Upper lobe of right lung (tissue), 1 donor: Measurements from ENCODE around the gene NCOA3. TPM values are rescaled to one million over a fixed set of nuclear protein-coding genes. Genes with fewer than 3 reads are reported as not detected.

Experiments used
- ATAC-seq: fragments of 200-7000 bp; cut with Tn5 transposase; one replicate; pipeline ENCODE4 v1.9.1; 2020; ENCODE audit warnings: mild to moderate bottlenecking, moderate library complexity
- DNase-seq: peaks from one replicate; pipeline ENCODE4 v3.0.0-alpha.2; 2020
- H3K27ac ChIP-seq: fragments of 200-600 bp; one replicate; pipeline ENCODE4 v1.8.0; 2022
- H3K27me3 ChIP-seq: fragments of 200-600 bp; one replicate; pipeline ENCODE4 v1.8.0; 2022; ENCODE audit warnings: mild to moderate bottlenecking
- H3K36me3 ChIP-seq: fragments of 200-600 bp; one replicate; pipeline ENCODE4 v1.8.0; 2022
- H3K4me1 ChIP-seq: fragments of 200-600 bp; one replicate; pipeline ENCODE4 v1.8.0; 2022
- H3K4me3 ChIP-seq: fragments of 200-600 bp; one replicate; pipeline ENCODE4 v1.8.0; 2022; ENCODE audit warnings: mild to moderate bottlenecking
- H3K9me3 ChIP-seq: fragments of 200-600 bp; one replicate; pipeline ENCODE4 v1.8.0; 2022
- intact Hi-C: fragments of 100-400 bp; cut with DNase I; formaldehyde crosslinking; loops from one replicate; pipeline ENCODE4 v1.11.0; 2022
- total RNA-seq: library from RNA; stranded (reverse); fragmentation: NEBNext Ultra II Directional; extraction: Animal tissue kit (Norgen Biotek cat#: 25700); gene quantifications from one replicate; pipeline ENCODE4 v1.2.1, GENCODE V29; 2021
- TF ChIP-seq, protein P1 (sequence below): fragments of 200-600 bp; IDR thresholded peaks from one replicate; pipeline ENCODE4 v1.8.0; 2022; ENCODE audit warnings: antibody characterized with exemption
- donor health status: DM: no; HTN: yes; CAD: no; lungs with severe emphysema.

Gene NCOA3
- total RNA-seq, 1 donor from 2014 or later = 48.8 TPM

DNA sequence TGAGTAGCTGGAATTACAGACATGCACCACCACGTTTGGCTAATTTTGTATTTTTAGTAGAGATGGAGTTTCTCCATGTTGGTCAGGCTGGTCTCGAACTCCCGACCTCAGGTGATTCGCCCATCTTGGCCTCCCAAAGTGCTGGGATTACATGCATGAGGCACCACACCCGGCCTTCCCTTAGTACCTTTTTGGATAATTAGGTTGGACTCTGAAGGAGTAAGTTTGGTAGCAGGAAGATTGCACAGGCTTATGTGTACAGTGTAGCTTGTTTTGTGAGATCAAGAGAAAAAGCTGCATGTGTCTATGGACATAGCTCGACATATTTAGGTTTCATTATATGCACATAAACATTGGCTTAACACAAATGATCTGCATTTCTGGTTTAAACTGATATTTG lies 116.8 kb downstream of the NCOA3 start:
- intact Hi-C loops = no loop called here
- TF ChIP-seq, protein P1, sequence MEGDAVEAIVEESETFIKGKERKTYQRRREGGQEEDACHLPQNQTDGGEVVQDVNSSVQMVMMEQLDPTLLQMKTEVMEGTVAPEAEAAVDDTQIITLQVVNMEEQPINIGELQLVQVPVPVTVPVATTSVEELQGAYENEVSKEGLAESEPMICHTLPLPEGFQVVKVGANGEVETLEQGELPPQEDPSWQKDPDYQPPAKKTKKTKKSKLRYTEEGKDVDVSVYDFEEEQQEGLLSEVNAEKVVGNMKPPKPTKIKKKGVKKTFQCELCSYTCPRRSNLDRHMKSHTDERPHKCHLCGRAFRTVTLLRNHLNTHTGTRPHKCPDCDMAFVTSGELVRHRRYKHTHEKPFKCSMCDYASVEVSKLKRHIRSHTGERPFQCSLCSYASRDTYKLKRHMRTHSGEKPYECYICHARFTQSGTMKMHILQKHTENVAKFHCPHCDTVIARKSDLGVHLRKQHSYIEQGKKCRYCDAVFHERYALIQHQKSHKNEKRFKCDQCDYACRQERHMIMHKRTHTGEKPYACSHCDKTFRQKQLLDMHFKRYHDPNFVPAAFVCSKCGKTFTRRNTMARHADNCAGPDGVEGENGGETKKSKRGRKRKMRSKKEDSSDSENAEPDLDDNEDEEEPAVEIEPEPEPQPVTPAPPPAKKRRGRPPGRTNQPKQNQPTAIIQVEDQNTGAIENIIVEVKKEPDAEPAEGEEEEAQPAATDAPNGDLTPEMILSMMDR = no peak
- Histone ChIP-seq H3K27me3 (no peaks in the 10 kb centered on the region), H3K4me3 (no peak overlapping the region), H3K4me1 (peaks cover 4% of the 10 kb centered on the region), H3K9me3 (no peaks in the 10 kb centered on the region), H3K27ac (no peak overlapping the region), H3K36me3 (peaks cover 15% of the 10 kb centered on the region)
- DNase-seq (no peak), ATAC-seq (no peak)

DNA sequence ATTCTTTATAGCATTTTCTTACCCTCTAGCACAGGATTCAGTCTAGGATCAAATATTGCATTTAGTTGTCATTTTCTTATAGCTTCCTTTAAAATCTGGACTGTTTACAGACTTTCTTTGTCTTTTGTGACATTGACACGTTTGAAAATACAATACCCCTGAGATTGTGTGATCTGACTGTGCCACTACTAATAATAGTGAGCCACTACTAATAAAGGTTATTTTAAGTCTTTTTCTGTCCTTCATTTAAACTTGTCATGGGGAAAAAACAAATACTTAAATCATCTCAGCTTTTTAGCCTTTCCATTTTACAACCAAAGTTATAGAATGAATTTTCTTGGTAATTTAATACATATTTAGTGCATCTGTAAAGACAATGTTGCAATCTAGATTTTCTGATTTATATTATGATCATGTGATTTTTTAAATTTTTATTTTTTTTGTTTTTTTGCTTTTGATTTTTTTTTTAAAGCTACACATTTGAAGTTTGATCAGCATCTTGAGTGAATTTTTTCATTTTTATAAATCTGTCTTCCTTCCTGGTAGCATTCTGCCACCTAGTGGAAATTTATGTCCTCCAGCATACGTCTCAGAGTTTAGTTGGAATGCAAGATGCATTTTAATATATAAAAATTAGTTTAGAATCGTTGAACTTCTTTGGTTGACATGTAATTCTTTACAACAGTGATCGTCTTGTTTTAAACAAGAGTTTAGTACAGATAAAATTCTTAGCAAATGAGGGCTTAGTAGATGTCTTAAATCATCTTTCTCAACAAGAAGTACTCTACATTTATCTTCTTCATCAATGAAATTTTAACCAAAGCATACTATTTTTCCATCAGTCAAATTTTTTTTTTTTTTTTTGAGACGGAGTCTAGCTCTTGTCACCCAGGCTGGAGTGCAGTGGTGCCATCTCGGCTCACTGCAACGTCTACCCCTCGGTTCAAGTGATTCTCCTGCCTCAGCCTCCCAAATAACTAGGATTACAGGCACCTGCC lies 119.4 kb downstream of the NCOA3 start:
- Histone ChIP-seq H3K4me3 (no peak overlapping the region), H3K9me3 (no peaks in the 10 kb centered on the region), H3K27ac (no peak overlapping the region), H3K4me1 (peaks cover 4% of the 10 kb centered on the region), H3K36me3 (peaks cover 33% of the 10 kb centered on the region), H3K27me3 (no peaks in the 10 kb centered on the region)
- no peak for DNase-seq
- TF ChIP-seq, protein P1 = peak; percentile 81
- ATAC-seq = peak; percentile 35
- intact Hi-C loops = no loop called here

DNA sequence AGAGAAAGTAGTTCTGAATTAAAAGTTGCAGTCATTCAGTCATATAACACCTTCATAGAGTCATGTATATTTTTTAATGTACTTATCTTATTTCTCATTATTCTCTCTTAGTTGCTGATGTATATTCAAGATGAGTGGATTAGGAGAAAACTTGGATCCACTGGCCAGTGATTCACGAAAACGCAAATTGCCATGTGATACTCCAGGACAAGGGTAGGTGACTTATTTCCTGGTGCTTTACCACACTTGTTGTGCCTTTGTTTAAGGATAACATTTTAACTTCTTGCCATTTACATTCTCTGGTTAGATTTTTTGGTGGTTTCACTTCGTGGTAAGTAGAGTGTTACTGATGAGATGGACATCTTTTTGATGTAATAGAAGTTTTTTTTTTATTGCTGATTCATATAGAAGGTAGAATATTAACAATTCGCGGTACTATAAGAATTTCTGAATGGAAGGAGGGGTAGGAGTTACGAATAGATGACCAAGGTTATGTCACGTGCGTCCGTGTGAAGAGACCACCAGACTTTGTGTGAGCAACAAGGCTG lies 120.5 kb downstream of the NCOA3 start:
- no peak overlapping the region for H3K27ac ChIP-seq
- peaks cover 4% of the 10 kb centered on the region for H3K4me1 ChIP-seq
- DNase-seq (no peak), ATAC-seq (no peak)
- no peaks in the 10 kb centered on the region for H3K27me3 ChIP-seq
- intact Hi-C loops = no loop called here
- TF ChIP-seq, protein P1 = no peak
- H3K36me3 ChIP-seq = peaks cover 43% of the 10 kb centered on the region
- no peaks in the 10 kb centered on the region for H3K9me3 ChIP-seq
- no peak overlapping the region for H3K4me3 ChIP-seq

DNA sequence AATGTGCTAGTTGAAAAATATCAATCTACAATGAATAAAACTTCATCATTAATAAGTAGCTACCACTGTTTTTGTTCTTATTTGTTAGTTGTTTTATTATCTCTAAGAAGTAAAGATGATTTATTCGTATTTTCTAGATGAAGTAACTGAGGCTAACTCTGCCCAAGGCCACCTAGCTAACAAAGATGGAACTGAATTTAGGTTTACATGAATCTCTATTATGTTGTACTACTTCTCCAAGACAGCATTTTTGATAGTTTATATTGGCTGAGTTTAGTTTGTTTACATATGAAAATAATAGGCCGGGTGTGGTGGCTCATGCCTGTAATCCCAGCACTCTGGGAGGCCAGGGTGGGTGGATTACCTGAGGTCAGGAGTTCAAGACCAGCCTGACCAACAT lies 121.5 kb downstream of the NCOA3 start:
- Histone ChIP-seq H3K27ac (no peak overlapping the region), H3K4me3 (no peak overlapping the region), H3K4me1 (peaks cover 4% of the 10 kb centered on the region), H3K36me3 (peaks cover 53% of the 10 kb centered on the region), H3K27me3 (no peaks in the 10 kb centered on the region), H3K9me3 (no peaks in the 10 kb centered on the region)
- ATAC-seq (no peak), DNase-seq (no peak)
- intact Hi-C loops = no loop called here
- TF ChIP-seq, protein P1 = no peak

DNA sequence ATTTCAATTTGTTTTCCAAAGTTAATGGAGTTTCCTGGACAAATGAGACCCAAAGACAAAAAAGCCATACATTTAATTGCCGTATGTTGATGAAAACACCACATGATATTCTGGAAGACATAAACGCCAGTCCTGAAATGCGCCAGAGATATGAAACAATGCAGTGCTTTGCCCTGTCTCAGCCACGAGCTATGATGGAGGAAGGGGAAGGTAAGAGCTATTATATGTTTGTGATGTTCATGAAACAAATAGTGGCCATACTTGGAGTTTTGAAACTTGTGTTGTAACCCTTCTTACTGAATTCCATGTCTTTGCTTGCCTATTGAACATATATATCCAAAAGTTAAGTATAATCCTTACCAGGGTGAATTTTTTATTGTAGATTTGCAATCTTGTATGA lies 125.9 kb downstream of the NCOA3 start:
- Histone ChIP-seq H3K4me3 (no peak overlapping the region), H3K36me3 (peaks cover 81% of the 10 kb centered on the region), H3K27ac (no peak overlapping the region), H3K27me3 (no peaks in the 10 kb centered on the region), H3K4me1 (no peaks in the 10 kb centered on the region), H3K9me3 (no peaks in the 10 kb centered on the region)
- intact Hi-C loops = no loop called here
- DNase-seq (no peak), ATAC-seq (no peak)
- TF ChIP-seq, protein P1 = no peak
